NCI-H1417 treated with DMSO at 0.1 percent for 48 hours (cell line): ENCODE results near the gene TOPBP1.

Source experiments
- DNase-seq: peaks from one replicate; lab custom pipeline; 2025; lab: John Stamatoyannopoulos, UW

Gene TOPBP1

GRCh38 chr3:133607816-133608215 is 53.9 kb downstream of the TOPBP1 start:
- DNase-seq = no peak

GRCh38 chr3:133606902-133607301 is 54.8 kb downstream of the TOPBP1 start:
- no peak for DNase-seq

GRCh38 chr3:133606342-133606741 is 55.4 kb downstream of the TOPBP1 start:
- no peak for DNase-seq

- DNase-seq = no peak
These were observed 61.1 kb downstream of the TOPBP1 start for GRCh38 chr3:133600572-133601081.

- DNase-seq = no peak
These were observed 62.5 kb downstream of the TOPBP1 start for GRCh38 chr3:133599280-133599679.

GRCh38 chr3:133598405-133598804 is 63.3 kb downstream of the TOPBP1 start:
- no peak for DNase-seq

GRCh38 chr3:133595341-133595740 is 66.4 kb downstream of the TOPBP1 start:
- no peak for DNase-seq

- no peak for DNase-seq
These were observed 68.5 kb downstream of the TOPBP1 start for GRCh38 chr3:133593243-133593642.

GRCh38 chr3:133592843-133593242 is 68.9 kb downstream of the TOPBP1 start:
- DNase-seq = no peak

- DNase-seq = no peak
These were observed 70.4 kb downstream of the TOPBP1 start for GRCh38 chr3:133591271-133591742.

GRCh38 chr3:133589503-133589902 is 72.2 kb downstream of the TOPBP1 start:
- DNase-seq = no peak

GRCh38 chr3:133588784-133589465 is 72.8 kb downstream of the TOPBP1 start:
- DNase-seq = no peak

GRCh38 chr3:133588035-133588434 is 73.7 kb downstream of the TOPBP1 start:
- no peak for DNase-seq

- no peak for DNase-seq
These were observed 78.3 kb downstream of the TOPBP1 start for GRCh38 chr3:133583396-133583795.

- DNase-seq = no peak
These were observed 83.1 kb downstream of the TOPBP1 start for GRCh38 chr3:133578548-133579191.

- no peak for DNase-seq
These were observed 85.6 kb downstream of the TOPBP1 start for GRCh38 chr3:133576169-133576568.

- DNase-seq = no peak
These were observed 86.7 kb downstream of the TOPBP1 start for GRCh38 chr3:133575086-133575485.

GRCh38 chr3:133574260-133574881 is 87.4 kb downstream of the TOPBP1 start:
- DNase-seq = no peak

GRCh38 chr3:133573629-133574194 is 88.0 kb downstream of the TOPBP1 start, which contains the start of gene CDV3:
CDV3 (plus strand) TSS chr3:133573686; CDS start chr3:133574045, 359 bp downstream.
- no peak for DNase-seq

- DNase-seq = no peak
These were observed 88.6 kb downstream of the TOPBP1 start for GRCh38 chr3:133573054-133573628.

GRCh38 chr3:133572158-133573053 is 89.3 kb downstream of the TOPBP1 start:
- no peak for DNase-seq
